ENCODE data around the gene SASH1.

- TF ChIP-seq TARDBP (IDR thresholded peaks at IDR 0.05): no peak
- TF ChIP-seq FOXM1 (IDR thresholded peaks at IDR 0.05; ENCODE audit: borderline replicate concordance): no peak
- no peak for TF ChIP-seq SP1 (IDR thresholded peaks at IDR 0.05)
- TF ChIP-seq FOXK2 (IDR thresholded peaks at IDR 0.05): no peak
- no peak for TF ChIP-seq BHLHE40 (IDR thresholded peaks at IDR 0.05; ENCODE audit: borderline replicate concordance)
- TF ChIP-seq SUZ12 (IDR thresholded peaks at IDR 0.05): no peak
- TF ChIP-seq NFRKB (IDR thresholded peaks at IDR 0.05): no peak
- TF ChIP-seq LEF1 (IDR thresholded peaks at IDR 0.05; ENCODE audit: borderline replicate concordance): no peak
- TF ChIP-seq ARNT (IDR thresholded peaks at IDR 0.05): no peak
- no peak for TF ChIP-seq FOXA1 (IDR thresholded peaks at IDR 0.05)
Observed at GRCh38 chr6:148452876-148453275, 110.2 kb downstream of the SASH1 start.
